ENCODE results near the gene NLN. TPM values are rescaled to one million over a fixed set of nuclear protein-coding genes. Genes with fewer than 3 reads are reported as not detected.

The NLN gene
- total RNA-seq, 1 donor from 2014 or later, result 40.3 TPM

DNA sequence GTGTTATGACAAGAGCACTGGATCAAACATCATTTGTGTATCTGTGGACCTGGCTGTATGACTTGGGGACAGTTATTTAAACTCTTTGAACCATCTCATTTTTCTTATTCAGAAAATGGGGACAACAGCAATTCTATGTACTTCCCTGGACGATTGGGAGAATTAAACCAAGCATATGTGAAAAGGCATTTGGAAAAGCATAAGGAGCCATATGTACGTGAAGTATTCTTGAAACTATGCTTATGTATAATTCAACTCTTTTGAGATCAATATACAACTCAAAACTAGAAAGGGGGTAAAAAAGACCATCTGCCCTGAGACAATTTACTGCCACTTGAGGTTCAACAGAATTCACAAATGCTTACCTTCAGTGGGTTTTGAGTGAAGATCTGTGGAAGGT, 75.5 kb downstream of the NLN start:
- H3K27me3 Mint-ChIP-seq (ENCODE audit: unreplicated experiment), result no peaks in the 10 kb centered on the region
- no peak overlapping the region for H3K27ac Mint-ChIP-seq (ENCODE audit: unreplicated experiment)
- no peak for DNase-seq (ENCODE audit: extremely low spot score, unreplicated experiment)
- H3K9me3 Mint-ChIP-seq (ENCODE audit: unreplicated experiment), result no peaks in the 10 kb centered on the region
- H3K36me3 Mint-ChIP-seq (ENCODE audit: unreplicated experiment), result peaks cover 24% of the 10 kb centered on the region
- peaks cover 9% of the 10 kb centered on the region for H3K4me1 Mint-ChIP-seq (ENCODE audit: unreplicated experiment)
- no peak for TF ChIP-seq CTCF (IDR thresholded peaks at IDR 0.05)
- H3K4me3 Mint-ChIP-seq (ENCODE audit: unreplicated experiment), result no peak overlapping the region

GRCh38 chr5:65799857-65800256, 77.9 kb downstream of the NLN start:
- peaks cover 9% of the 10 kb centered on the region for H3K4me1 Mint-ChIP-seq (ENCODE audit: unreplicated experiment)
- no peak overlapping the region for H3K4me3 Mint-ChIP-seq (ENCODE audit: unreplicated experiment)
- no peaks in the 10 kb centered on the region for H3K27me3 Mint-ChIP-seq (ENCODE audit: unreplicated experiment)
- no peak overlapping the region for H3K27ac Mint-ChIP-seq (ENCODE audit: unreplicated experiment)
- peaks cover 13% of the 10 kb centered on the region for H3K36me3 Mint-ChIP-seq (ENCODE audit: unreplicated experiment)
- no peak for DNase-seq (ENCODE audit: extremely low spot score, unreplicated experiment)
- no peaks in the 10 kb centered on the region for H3K9me3 Mint-ChIP-seq (ENCODE audit: unreplicated experiment)
- no peak for TF ChIP-seq CTCF (IDR thresholded peaks at IDR 0.05)

GRCh38 chr5:65800775-65801174, 78.8 kb downstream of the NLN start:
- Mint-ChIP-seq H3K9me3 (ENCODE audit: unreplicated experiment) (no peaks in the 10 kb centered on the region), H3K4me3 (ENCODE audit: unreplicated experiment) (no peak overlapping the region), H3K27ac (ENCODE audit: unreplicated experiment) (peak overlapping the region; percentile 8), H3K27me3 (ENCODE audit: unreplicated experiment) (no peaks in the 10 kb centered on the region), H3K4me1 (ENCODE audit: unreplicated experiment) (peaks cover 9% of the 10 kb centered on the region), H3K36me3 (ENCODE audit: unreplicated experiment) (peaks cover 21% of the 10 kb centered on the region)
- no peak for TF ChIP-seq CTCF (IDR thresholded peaks at IDR 0.05)
- no peak for DNase-seq (ENCODE audit: extremely low spot score, unreplicated experiment)

GRCh38 chr5:65801352-65801783, 79.4 kb downstream of the NLN start:
- DNase-seq (ENCODE audit: extremely low spot score, unreplicated experiment), result no peak
- no peaks in the 10 kb centered on the region for H3K9me3 Mint-ChIP-seq (ENCODE audit: unreplicated experiment)
- peaks cover 27% of the 10 kb centered on the region for H3K36me3 Mint-ChIP-seq (ENCODE audit: unreplicated experiment)
- H3K4me3 Mint-ChIP-seq (ENCODE audit: unreplicated experiment), result no peak overlapping the region
- no peaks in the 10 kb centered on the region for H3K27me3 Mint-ChIP-seq (ENCODE audit: unreplicated experiment)
- peak overlapping the region; percentile 8 for H3K27ac Mint-ChIP-seq (ENCODE audit: unreplicated experiment)
- H3K4me1 Mint-ChIP-seq (ENCODE audit: unreplicated experiment), result peaks cover 9% of the 10 kb centered on the region
- no peak for TF ChIP-seq CTCF (IDR thresholded peaks at IDR 0.05)

DNA sequence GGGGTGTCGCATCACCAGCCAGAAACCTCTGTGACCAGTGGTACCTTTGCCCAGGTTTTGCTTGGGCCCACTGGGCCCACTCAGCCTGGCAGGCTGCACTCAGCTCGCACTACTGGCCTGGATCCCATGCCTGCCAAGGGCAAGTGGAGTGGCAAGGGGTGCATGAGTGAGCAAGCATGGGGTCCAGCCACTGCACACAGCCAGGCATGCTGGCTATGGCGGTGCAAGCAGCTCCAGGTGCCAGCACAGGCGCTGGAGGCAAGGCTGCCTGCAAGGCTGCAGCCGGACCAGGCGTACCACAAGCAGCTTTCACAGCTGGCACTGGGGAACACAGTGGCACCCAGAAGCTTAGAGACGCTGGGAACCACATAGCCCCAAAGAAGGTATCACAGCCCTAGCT, 80.1 kb downstream of the NLN start:
- H3K27me3 Mint-ChIP-seq (ENCODE audit: unreplicated experiment), result no peaks in the 10 kb centered on the region
- no peaks in the 10 kb centered on the region for H3K9me3 Mint-ChIP-seq (ENCODE audit: unreplicated experiment)
- TF ChIP-seq CTCF (IDR thresholded peaks at IDR 0.05), result no peak
- H3K4me3 Mint-ChIP-seq (ENCODE audit: unreplicated experiment), result no peak overlapping the region
- H3K27ac Mint-ChIP-seq (ENCODE audit: unreplicated experiment), result no peak overlapping the region
- DNase-seq (ENCODE audit: extremely low spot score, unreplicated experiment), result no peak
- H3K36me3 Mint-ChIP-seq (ENCODE audit: unreplicated experiment), result peaks cover 26% of the 10 kb centered on the region
- peaks cover 9% of the 10 kb centered on the region for H3K4me1 Mint-ChIP-seq (ENCODE audit: unreplicated experiment)
